Activated CD8-positive, alpha-beta memory T cell treated with anti-CD3 and anti-CD28 coated beads, Interleukin-2, amount 50 U/mL, for 4 hours (primary cell): ENCODE data around the gene FRMD5.
"Not testable (repeated sequence)": the region's sequence is repeated elsewhere in the genome, so short reads cannot be mapped to it uniquely, and the experiment has no call there.

Source experiments
- DNase-seq: peaks from one replicate; pipeline ENCODE4 v3.0.0-alpha.2; 2020

FRMD5 gene

DNA sequence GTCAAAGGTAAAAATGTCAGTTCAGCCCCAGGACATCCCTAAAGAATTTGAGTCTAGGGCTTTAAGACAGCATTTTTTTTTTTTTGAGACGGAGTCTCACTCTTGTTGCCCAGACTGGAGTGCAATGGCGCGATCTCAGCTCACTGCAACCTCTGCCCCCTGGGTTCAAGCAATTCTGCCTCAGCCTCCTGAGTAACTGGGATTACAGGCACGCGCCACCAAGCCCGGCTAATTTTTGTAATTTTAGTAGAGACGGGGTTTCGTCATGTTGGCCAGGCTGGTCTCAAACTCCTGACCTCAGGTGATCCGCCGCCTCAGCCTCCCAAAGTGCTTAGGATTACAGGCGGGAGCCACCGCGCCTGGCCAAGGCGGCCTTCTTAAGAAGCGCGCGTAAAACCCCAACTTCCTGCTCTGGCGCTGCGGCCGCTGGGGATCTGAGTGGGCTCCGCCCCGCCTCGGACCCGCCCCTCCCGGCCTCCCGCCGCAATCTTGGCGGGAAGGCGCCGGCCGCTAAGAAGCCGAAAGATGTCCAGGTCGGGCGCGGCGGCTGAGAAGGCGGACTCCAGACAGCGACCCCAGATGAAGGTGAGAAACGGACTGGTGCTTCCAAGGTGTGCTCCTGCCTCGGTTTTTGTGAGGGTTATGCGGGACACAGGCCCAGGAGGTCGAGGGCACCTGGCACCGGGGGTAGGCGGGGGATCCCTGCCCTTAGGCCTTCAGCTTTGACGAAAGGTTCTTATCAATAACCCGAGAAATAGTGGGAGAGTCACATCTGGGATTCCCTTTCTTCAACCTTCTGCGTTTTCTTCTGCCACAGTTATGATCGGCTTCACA lies 368.3 kb downstream of the FRMD5 start, which contains the start of gene WDR76:
Gene WDR76, plus strand, starts transcription at position 495 of the 834 bp plus-strand sequence. Its CDS starts 31 bp downstream, at position 526.
- peak; percentile 62 for DNase-seq

GRCh38 chr15:43826029-43826507 lies 369.0 kb downstream of the FRMD5 start:
- no peak for DNase-seq

- DNase-seq = not testable (repeated sequence)
Measured at GRCh38 chr15:43825305-43825704, 369.8 kb downstream of the FRMD5 start.

- peak; percentile 85 for DNase-seq
Measured at GRCh38 chr15:43824302-43825246, 370.5 kb downstream of the FRMD5 start, which contains the start of gene MFAP1. TSS of gene MFAP1 (minus strand) at chr15:43824690. CDS start at chr15:43824569, 121 bp downstream.

DNA sequence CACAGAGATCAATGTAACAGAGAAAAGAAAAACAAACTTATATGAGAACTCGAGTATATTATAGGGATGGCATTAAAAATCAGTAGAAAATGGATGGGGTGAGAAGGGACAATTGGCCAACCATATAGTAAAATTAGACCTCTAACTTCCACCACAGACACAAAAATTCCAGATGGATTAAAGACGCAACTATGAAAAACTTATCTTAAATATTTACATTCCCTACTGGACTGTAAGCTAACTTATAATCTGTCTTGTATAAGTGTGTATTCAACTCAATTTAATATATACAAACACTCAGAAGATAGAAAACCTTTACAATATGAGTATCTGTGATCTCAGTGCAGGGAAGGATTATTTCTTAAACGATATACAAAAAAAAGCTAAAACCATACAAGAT lies 373.6 kb downstream of the FRMD5 start:
- DNase-seq = no peak
